Left lung (tissue), 10 donors: Measurements from ENCODE around the gene BRSK1. TPM values are rescaled to one million over a fixed set of nuclear protein-coding genes. Genes with fewer than 3 reads are reported as not detected.

Experiments
- ATAC-seq: fragments of 200-7000 bp; cut with Tn5 transposase; one replicate; pipeline ENCODE4 v1.9.1; 2020; ENCODE audit warnings: moderate library complexity
- DNase-seq, 4 donors: peaks; one replicate each; pipeline ENCODE4 v3.0.0-alpha.2; 2013 to 2020
- H3K27ac ChIP-seq, 2 donors: fragments of 200-600 bp; sonication (generic) in 1 of 2; one replicate each; pipeline versions ENCODE4 v1.5.0 to v1.8.0; 2020 to 2021
- H3K27me3 ChIP-seq, 2 donors: fragments of 200-600 bp; sonication (generic) in 1 of 2; one replicate each; pipeline versions ENCODE4 v1.5.0 to v1.8.0; 2020 to 2021
- H3K36me3 ChIP-seq, 2 donors: fragments of 200-600 bp; sonication (generic) in 1 of 2; one replicate each; pipeline versions ENCODE4 v1.5.0 to v1.8.0; 2020 to 2021
- H3K4me1 ChIP-seq, 2 donors: fragments of 200-600 bp; one replicate each; pipeline ENCODE4 v1.8.0; 2021
- H3K4me3 ChIP-seq, 2 donors: fragments of 200-600 bp; sonication (generic) in 1 of 2; one replicate each; pipeline versions ENCODE4 v1.5.0 to v1.8.0; 2020 to 2021; ENCODE audit warnings: mild to moderate bottlenecking in 1 of 2
- H3K9me3 ChIP-seq, 2 donors: fragments of 200-600 bp; sonication (generic) in 1 of 2; one replicate each; pipeline versions ENCODE4 v1.5.0 to v1.8.0; 2020 to 2021
- intact Hi-C, 2 donors: fragments of 100-400 bp; cut with DNase I; formaldehyde crosslinking; loops; one replicate each; pipeline versions ENCODE4 v1.11.2 to v1.14.2; 2022
- polyA plus RNA-seq, 6 donors: library from polyadenylated mRNA; unstranded; fragments of 120-200 nt; gene quantifications; one replicate each; pipeline ENCODE4 v1.2.1, GENCODE V29; 2013; ENCODE audit not compliant: insufficient read length in 6 of 6
- total RNA-seq, 2 donors: library from RNA; stranded (reverse); fragmentation: NEBNext Ultra II Directional; extraction: Animal tissue kit (Norgen Biotek cat#: 25700); gene quantifications; one replicate each; pipeline ENCODE4 v1.2.1, GENCODE V29; 2021
- TF ChIP-seq, protein P1 (sequence below), 2 donors: fragments of 200-600 bp; sonication (generic) in 1 of 2; IDR thresholded peaks; one replicate each; pipeline versions ENCODE4 v1.5.0 to v1.8.0; 2021; ENCODE audit warnings: antibody characterized with exemption in 2 of 2
- donor health status: DM: no; HTN: yes; CAD: no.
- donor health status: DM: no; HTN: no; CAD: no.

BRSK1 gene
- total and polyA plus RNA-seq, 8 donors: 2.2 to 18.1 (median 13.6) TPM

- peak in 1 of 4 donors; percentile 72 for DNase-seq
- TF ChIP-seq, protein P1, sequence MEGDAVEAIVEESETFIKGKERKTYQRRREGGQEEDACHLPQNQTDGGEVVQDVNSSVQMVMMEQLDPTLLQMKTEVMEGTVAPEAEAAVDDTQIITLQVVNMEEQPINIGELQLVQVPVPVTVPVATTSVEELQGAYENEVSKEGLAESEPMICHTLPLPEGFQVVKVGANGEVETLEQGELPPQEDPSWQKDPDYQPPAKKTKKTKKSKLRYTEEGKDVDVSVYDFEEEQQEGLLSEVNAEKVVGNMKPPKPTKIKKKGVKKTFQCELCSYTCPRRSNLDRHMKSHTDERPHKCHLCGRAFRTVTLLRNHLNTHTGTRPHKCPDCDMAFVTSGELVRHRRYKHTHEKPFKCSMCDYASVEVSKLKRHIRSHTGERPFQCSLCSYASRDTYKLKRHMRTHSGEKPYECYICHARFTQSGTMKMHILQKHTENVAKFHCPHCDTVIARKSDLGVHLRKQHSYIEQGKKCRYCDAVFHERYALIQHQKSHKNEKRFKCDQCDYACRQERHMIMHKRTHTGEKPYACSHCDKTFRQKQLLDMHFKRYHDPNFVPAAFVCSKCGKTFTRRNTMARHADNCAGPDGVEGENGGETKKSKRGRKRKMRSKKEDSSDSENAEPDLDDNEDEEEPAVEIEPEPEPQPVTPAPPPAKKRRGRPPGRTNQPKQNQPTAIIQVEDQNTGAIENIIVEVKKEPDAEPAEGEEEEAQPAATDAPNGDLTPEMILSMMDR (IDR thresholded peaks at IDR 0.05): no peak
- ATAC-seq: no peak
- Histone ChIP-seq H3K4me3 (no peak overlapping the region), H3K9me3 (no peaks in the 10 kb centered on the region), H3K36me3 (peaks cover 0 to 100% of the 10 kb centered on the region in 2 donors), H3K4me1 (no peaks in the 10 kb centered on the region), H3K27ac (no peak overlapping the region), H3K27me3 (no peaks in the 10 kb centered on the region)
- intact Hi-C loops: no loop called here
These were observed 42.5 kb upstream of the BRSK1 start for GRCh38 chr19:55241143-55241934.

DNA sequence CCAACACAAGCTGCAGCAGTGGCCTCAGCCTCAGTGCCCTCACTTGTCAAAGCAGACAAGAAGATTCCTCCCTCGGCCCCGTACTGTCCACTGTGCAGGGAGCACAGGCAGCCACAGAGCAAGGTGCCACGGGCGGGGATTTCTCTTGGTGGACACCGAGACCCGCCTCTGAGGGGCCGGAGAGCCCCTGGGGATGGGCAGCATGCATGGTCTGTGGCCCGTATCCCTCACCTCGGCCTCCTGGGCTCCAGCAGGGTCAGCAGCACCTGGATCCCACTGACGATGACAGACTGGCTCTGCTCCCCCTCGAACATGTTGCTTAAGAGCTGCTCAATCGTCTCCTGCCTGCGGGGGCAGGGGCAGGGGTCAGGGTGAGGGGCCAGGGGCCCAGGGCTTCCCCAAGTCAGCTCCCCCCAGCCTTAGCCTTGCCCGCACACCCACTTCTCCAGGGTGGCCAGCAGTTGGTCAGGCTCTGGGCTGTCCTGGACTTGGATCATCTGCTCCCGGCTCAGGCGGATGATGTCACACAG lies 41.8 kb upstream of the BRSK1 start:
- Histone ChIP-seq H3K4me1 (no peaks in the 10 kb centered on the region), H3K27me3 (no peaks in the 10 kb centered on the region), H3K36me3 (peaks cover 0 to 100% of the 10 kb centered on the region in 2 donors), H3K9me3 (no peaks in the 10 kb centered on the region), H3K4me3 (no peak overlapping the region), H3K27ac (no peak overlapping the region)
- ATAC-seq (no peak), DNase-seq (peak in 1 of 4 donors; percentile 65)
- intact Hi-C loops: no loop called here
- TF ChIP-seq, protein P1 (IDR thresholded peaks at IDR 0.05): no peak

DNA sequence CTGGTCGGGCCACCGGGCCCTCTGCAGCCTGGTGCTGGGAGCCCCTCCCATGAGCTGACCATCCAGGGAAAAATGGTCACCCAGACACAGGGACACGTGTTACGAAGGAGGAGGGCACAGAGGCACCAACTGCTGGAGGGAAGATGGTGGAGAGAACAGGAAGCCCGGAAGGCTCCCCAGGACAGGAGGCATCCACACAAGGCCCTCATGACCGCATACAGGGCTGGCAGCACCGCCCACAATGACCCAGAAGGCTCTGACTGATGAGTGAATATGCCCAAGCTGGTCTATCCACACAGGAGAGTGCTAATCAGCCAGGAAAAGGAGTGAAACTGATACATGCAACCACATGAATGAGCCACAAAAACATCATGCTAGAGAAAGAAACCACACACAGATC lies 41.3 kb upstream of the BRSK1 start:
- no peaks in the 10 kb centered on the region for H3K9me3 ChIP-seq
- DNase-seq (no peak), ATAC-seq (no peak)
- H3K4me3 ChIP-seq: no peak overlapping the region
- intact Hi-C loops: no loop called here
- peaks cover 0 to 99% of the 10 kb centered on the region in 2 donors for H3K36me3 ChIP-seq
- H3K27ac ChIP-seq: no peak overlapping the region
- TF ChIP-seq, protein P1 (IDR thresholded peaks at IDR 0.05): no peak
- H3K4me1 ChIP-seq: no peaks in the 10 kb centered on the region
- H3K27me3 ChIP-seq: no peaks in the 10 kb centered on the region

- intact Hi-C loops: no loop called here
- H3K4me1 ChIP-seq: peaks cover 0 to 15% of the 10 kb centered on the region in 2 donors
- no peaks in the 10 kb centered on the region for H3K27me3 ChIP-seq
- DNase-seq (peak in 1 of 4 donors; percentile 56), ATAC-seq (no peak)
- peaks cover 0 to 83% of the 10 kb centered on the region in 2 donors for H3K36me3 ChIP-seq
- H3K4me3 ChIP-seq: no peak overlapping the region
- no peaks in the 10 kb centered on the region for H3K9me3 ChIP-seq
- TF ChIP-seq, protein P1 (IDR thresholded peaks at IDR 0.05): no peak
- H3K27ac ChIP-seq: no peak overlapping the region
These were observed 39.7 kb upstream of the BRSK1 start for GRCh38 chr19:55244004-55244680.
